SK-N-SH (cell line): Measurements from ENCODE around the gene DCUN1D5.

ENCODE experiments used
- EZH2phosphoT487 ChIP-seq: fragments of 200-600 bp; sonication (generic); IDR thresholded peaks from 2 replicates; pipeline ENCODE4 v1.6.1; 2017; ENCODE audit warnings: low read depth, mixed run types, mild to moderate bottlenecking, antibody characterized with exemption, moderate library complexity, borderline replicate concordance
- NRF1 ChIP-seq: IDR thresholded peaks from 2 replicates; pipeline ENCODE4 v1.6.1; 2012; ENCODE audit warnings: low read depth, mild to moderate bottlenecking, low read length
- RCOR1 ChIP-seq: fragments of 150-350 bp; IDR thresholded peaks from 2 replicates; pipeline ENCODE4 v1.6.1; 2017; ENCODE audit warnings: antibody characterized with exemption, low read length
- REST ChIP-seq: IDR thresholded peaks from 2 replicates; pipeline ENCODE4 v1.6.1; 2012; ENCODE audit warnings: mild to moderate bottlenecking, low read depth, low read length, moderate library complexity
- RFX5 ChIP-seq: IDR thresholded peaks from 2 replicates; pipeline ENCODE4 v1.6.1; 2012; ENCODE audit warnings: mild to moderate bottlenecking, improper control_type of control experiment, low read length
- SIN3A ChIP-seq: IDR thresholded peaks from 2 replicates; pipeline ENCODE4 v1.6.1; 2012; ENCODE audit warnings: low read depth, mild to moderate bottlenecking, low read length, moderate library complexity, borderline replicate concordance
- SMC3 ChIP-seq: IDR thresholded peaks from 2 replicates; pipeline ENCODE4 v1.6.1; 2012; ENCODE audit warnings: low read depth, low read length, improper control_type of control experiment
- TCF12 ChIP-seq: IDR thresholded peaks from 2 replicates; pipeline ENCODE4 v1.4.0; 2012
- YY1 ChIP-seq: IDR thresholded peaks from 2 replicates; pipeline ENCODE4 v1.4.0; 2012; ENCODE audit warnings: low read depth, mild to moderate bottlenecking
- TF ChIP-seq, protein P1 (sequence below): fragments of 200-600 bp; sonication (generic); IDR thresholded peaks from 2 replicates; pipeline ENCODE4 v1.6.1; 2017; ENCODE audit warnings: antibody characterized with exemption, mild to moderate bottlenecking, moderate library complexity

DNA sequence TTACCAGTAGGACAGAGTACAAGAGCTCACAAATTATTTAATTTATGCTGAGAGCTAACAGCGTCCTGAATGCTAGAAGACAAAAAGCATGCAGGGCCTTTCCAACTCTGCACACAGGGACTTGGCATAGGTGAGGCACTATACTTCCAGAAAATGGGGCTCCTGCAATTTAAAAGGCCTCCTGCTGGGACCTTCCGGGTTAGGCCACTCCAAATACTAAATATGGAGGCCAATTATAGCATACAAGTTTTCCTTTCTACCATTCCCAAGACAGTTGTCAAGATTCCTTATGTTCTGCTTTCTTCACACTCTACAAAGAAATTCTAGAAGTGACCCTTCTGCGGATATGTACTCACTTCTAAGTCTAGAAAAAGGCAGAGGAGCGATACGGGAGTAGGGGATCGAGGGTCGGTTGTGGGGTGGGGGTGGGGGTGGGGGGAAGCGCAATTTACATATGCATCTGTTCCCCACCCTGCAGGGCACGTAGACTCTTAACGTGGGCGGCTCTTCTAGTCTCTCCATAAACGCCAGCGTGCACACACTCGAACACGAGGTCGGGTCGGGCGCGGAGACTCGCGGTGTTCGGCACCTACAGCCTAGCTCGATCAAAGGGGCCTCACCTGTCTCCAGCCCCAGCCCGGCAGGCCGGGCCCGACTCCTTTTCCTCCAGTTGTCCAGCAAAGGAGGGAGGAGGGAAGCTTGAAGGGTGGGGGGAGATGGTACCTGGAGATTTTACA lies 728 bp downstream of the DCUN1D5 start:
- TF ChIP-seq, protein P1, sequence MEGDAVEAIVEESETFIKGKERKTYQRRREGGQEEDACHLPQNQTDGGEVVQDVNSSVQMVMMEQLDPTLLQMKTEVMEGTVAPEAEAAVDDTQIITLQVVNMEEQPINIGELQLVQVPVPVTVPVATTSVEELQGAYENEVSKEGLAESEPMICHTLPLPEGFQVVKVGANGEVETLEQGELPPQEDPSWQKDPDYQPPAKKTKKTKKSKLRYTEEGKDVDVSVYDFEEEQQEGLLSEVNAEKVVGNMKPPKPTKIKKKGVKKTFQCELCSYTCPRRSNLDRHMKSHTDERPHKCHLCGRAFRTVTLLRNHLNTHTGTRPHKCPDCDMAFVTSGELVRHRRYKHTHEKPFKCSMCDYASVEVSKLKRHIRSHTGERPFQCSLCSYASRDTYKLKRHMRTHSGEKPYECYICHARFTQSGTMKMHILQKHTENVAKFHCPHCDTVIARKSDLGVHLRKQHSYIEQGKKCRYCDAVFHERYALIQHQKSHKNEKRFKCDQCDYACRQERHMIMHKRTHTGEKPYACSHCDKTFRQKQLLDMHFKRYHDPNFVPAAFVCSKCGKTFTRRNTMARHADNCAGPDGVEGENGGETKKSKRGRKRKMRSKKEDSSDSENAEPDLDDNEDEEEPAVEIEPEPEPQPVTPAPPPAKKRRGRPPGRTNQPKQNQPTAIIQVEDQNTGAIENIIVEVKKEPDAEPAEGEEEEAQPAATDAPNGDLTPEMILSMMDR = no peak
- TF ChIP-seq RFX5 (no peak), RCOR1 (no peak), NRF1 (no peak), YY1 (no peak), SIN3A (no peak), REST (no peak), SMC3 (no peak), TCF12 (no peak), EZH2phosphoT487 (no peak)
